ENCODE measurements around the gene ASB11. TPM values are rescaled to one million over a fixed set of nuclear protein-coding genes. Genes with fewer than 3 reads are reported as not detected.

Gene ASB11
- polyA plus RNA-seq, 3 donors = not detected

GRCh38 chrX:15233416-15234015 lies 81.9 kb downstream of the ASB11 start:
- DNase-seq = no peak

Other genes starting within 250 kb of the ASB11 start
- 10 to 100 TPM; 12.7 to 15.4 (median 14.5) TPM for gene ASB9, start 45.6 kb downstream of the ASB11 start, polyA plus RNA-seq (ENCODE audit: insufficient read length in 3 of 3)
- 10 to 100 TPM; 14.4 to 20.4 (median 19.9) TPM for gene PIGA, start 19.9 kb upstream of the ASB11 start, polyA plus RNA-seq (ENCODE audit: insufficient read length in 3 of 3)
- gene VEGFD, start 68.8 kb upstream of the ASB11 start, polyA plus RNA-seq (ENCODE audit: insufficient read length in 3 of 3) = under 1 TPM; 0.37 to 0.53 (median 0.39) TPM
- 1 to 10 TPM; 4.2 to 5.1 (median 4.6) TPM for gene PIR, start 177.7 kb upstream of the ASB11 start, polyA plus RNA-seq (ENCODE audit: insufficient read length in 3 of 3)
- under 1 TPM; 0.21 to 0.80 (median 0.34) TPM for gene BMX, start 185.2 kb upstream of the ASB11 start, polyA plus RNA-seq (ENCODE audit: insufficient read length in 3 of 3)

All from renal pelvis (tissue), 4 donors.